BLaER1 treated with 17β-estradiol and CSF1 and Interleukin-3, amounts not matched to agents 10 nM and 100 nM (cell line): ENCODE measurements around the gene LRRC32.

Experiments used
- H3K27ac ChIP-seq, 11 experiments: shearing (Covaris generic); formaldehyde crosslinking; 2 replicates each; pipeline ENCODE4 v1.8.1; 2022
- H3K27me3 ChIP-seq, 11 experiments: shearing (Covaris generic); formaldehyde crosslinking; 2 replicates each; pipeline ENCODE4 v1.8.1; 2022
- H3K36me3 ChIP-seq, 11 experiments: shearing (Covaris generic); formaldehyde crosslinking; 2 replicates each; pipeline ENCODE4 v1.8.1; 2022
- H3K4me1 ChIP-seq, 10 experiments: shearing (Covaris generic); formaldehyde crosslinking; 2 replicates each; pipeline ENCODE4 v1.8.1; 2022
- H3K4me2 ChIP-seq, 11 experiments: shearing (Covaris generic); formaldehyde crosslinking; 2 replicates each; pipeline ENCODE4 v1.8.1; 2022
- H3K4me3 ChIP-seq, 10 experiments: shearing (Covaris generic); formaldehyde crosslinking; 2 replicates each; pipeline ENCODE4 v1.8.1; 2022
- H3K9ac ChIP-seq, 11 experiments: shearing (Covaris generic); formaldehyde crosslinking; 2 replicates each; pipeline ENCODE4 v1.8.1; 2022
- H3K9me3 ChIP-seq, 11 experiments: shearing (Covaris generic); formaldehyde crosslinking; replicated peaks in 1 of 11; 2 replicates each; pipeline ENCODE4 v1.8.1; 2022
- H4K20me1 ChIP-seq, 11 experiments: shearing (Covaris generic); formaldehyde crosslinking; 2 replicates each; pipeline ENCODE4 v1.8.1; 2022
- Cebpa-rat ChIP-seq, 11 experiments: shearing (Covaris generic); IDR thresholded peaks; 2 replicates each; pipeline ENCODE4 v1.8.1; 2022

Gene LRRC32

GRCh38 chr11:76637491-76638269, 32.9 kb downstream of the LRRC32 start:
- H4K20me1 ChIP-seq = no peaks in the 10 kb centered on the region
- H3K9ac ChIP-seq = peak overlapping the region in 9 of 11 experiments; percentile 57 to 80 (median 66); a peak in 18 of 22 replicates
- H3K27me3 ChIP-seq = no peaks in the 10 kb centered on the region
- TF ChIP-seq Cebpa-rat (IDR thresholded peaks at IDR 0.05) = peak in 9 of 11 experiments; percentile 29 to 91 (median 73); a peak in 15 of 22 replicates
- H3K27ac ChIP-seq = peak overlapping the region; percentile 21 to 94 (median 84); a peak in 21 of 22 replicates
- no peaks in the 10 kb centered on the region for H3K9me3 ChIP-seq
- H3K4me3 ChIP-seq = no peak overlapping the region
- H3K36me3 ChIP-seq = no peaks in the 10 kb centered on the region
- H3K4me1 ChIP-seq = peaks cover 43 to 80% (median 66%) of the 10 kb centered on the region in 10 experiments
- H3K4me2 ChIP-seq = peak overlapping the region; percentile 65 to 88 (median 78)

- Histone ChIP-seq H3K9ac (peak overlapping the region in 9 of 11 experiments; percentile 57 to 80 (median 66); a peak in 18 of 22 replicates), H3K27me3 (no peaks in the 10 kb centered on the region), H3K27ac (peak overlapping the region in 10 of 11 experiments; percentile 61 to 94 (median 84); a peak in 21 of 22 replicates)
Observed at GRCh38 chr11:76636826-76637460, 33.6 kb downstream of the LRRC32 start.

GRCh38 chr11:76635991-76636738, 34.4 kb downstream of the LRRC32 start:
- Histone ChIP-seq H3K9ac (peak overlapping the region in 5 of 11 experiments; percentile 6 to 80 (median 65); a peak in 6 of 22 replicates), H4K20me1 (no peaks in the 10 kb centered on the region), H3K27ac (peak overlapping the region in 10 of 11 experiments; percentile 61 to 94 (median 84); a peak in 18 of 22 replicates), H3K9me3 (no peaks in the 10 kb centered on the region), H3K4me1 (peaks cover 52 to 83% (median 70%) of the 10 kb centered on the region in 10 experiments), H3K36me3 (no peaks in the 10 kb centered on the region), H3K4me3 (no peak overlapping the region), H3K4me2 (peak overlapping the region; percentile 65 to 88 (median 78)), H3K27me3 (no peaks in the 10 kb centered on the region)
- TF ChIP-seq Cebpa-rat (IDR thresholded peaks at IDR 0.05) = no peak

More at GRCh38 chr11:76636826-76637460, 33.6 kb downstream of the LRRC32 start:
- H4K20me1 ChIP-seq = no peaks in the 10 kb centered on the region
- H3K4me2 ChIP-seq = peak overlapping the region; percentile 65 to 88 (median 78)
- no peaks in the 10 kb centered on the region for H3K9me3 ChIP-seq
- peaks cover 44 to 84% (median 66%) of the 10 kb centered on the region in 10 experiments for H3K4me1 ChIP-seq
- H3K4me3 ChIP-seq = no peak overlapping the region; a peak in 1 of 20 replicates
- H3K36me3 ChIP-seq = no peaks in the 10 kb centered on the region
- TF ChIP-seq Cebpa-rat (IDR thresholded peaks at IDR 0.05) = no peak

- Histone ChIP-seq H3K4me1 (peaks cover 61 to 83% (median 71%) of the 10 kb centered on the region in 10 experiments), H4K20me1 (no peaks in the 10 kb centered on the region), H3K4me2 (peak overlapping the region in 8 of 11 experiments; percentile 75 to 88 (median 79); a peak in 13 of 22 replicates), H3K4me3 (no peak overlapping the region), H3K9ac (no peak overlapping the region), H3K27ac (peak overlapping the region in 2 of 11 experiments; percentile 87 to 94; a peak in 4 of 22 replicates), H3K36me3 (no peaks in the 10 kb centered on the region), H3K27me3 (no peaks in the 10 kb centered on the region), H3K9me3 (no peaks in the 10 kb centered on the region)
- no peak for TF ChIP-seq Cebpa-rat (IDR thresholded peaks at IDR 0.05)
Observed at GRCh38 chr11:76634886-76635285, 35.7 kb downstream of the LRRC32 start.

- Histone ChIP-seq H3K27ac (no peak overlapping the region), H3K4me2 (0 out of 22 replicates have a peak overlapping the region, but pooled peaks of 1 of the 11 experiments have one; percentile 6), H3K9me3 (no peaks in the 10 kb centered on the region), H3K4me1 (peaks cover 64 to 83% (median 71%) of the 10 kb centered on the region in 10 experiments), H4K20me1 (no peaks in the 10 kb centered on the region), H3K36me3 (no peaks in the 10 kb centered on the region), H3K4me3 (no peak overlapping the region), H3K9ac (no peak overlapping the region), H3K27me3 (no peaks in the 10 kb centered on the region)
- TF ChIP-seq Cebpa-rat (IDR thresholded peaks at IDR 0.05) = no peak
Observed at GRCh38 chr11:76632492-76632891, 38.1 kb downstream of the LRRC32 start.

GRCh38 chr11:76631566-76632308, 38.8 kb downstream of the LRRC32 start:
- Histone ChIP-seq H4K20me1 (no peaks in the 10 kb centered on the region), H3K4me2 (peak overlapping the region in 10 of 11 experiments; percentile 80 to 98 (median 92); a peak in 13 of 22 replicates), H3K36me3 (no peaks in the 10 kb centered on the region), H3K4me1 (peaks cover 64 to 83% (median 71%) of the 10 kb centered on the region in 10 experiments), H3K27me3 (no peaks in the 10 kb centered on the region), H3K27ac (peak overlapping the region in 3 of 11 experiments; percentile 2 to 84 (median 76); a peak in 3 of 22 replicates), H3K9me3 (no peaks in the 10 kb centered on the region), H3K9ac (no peak overlapping the region), H3K4me3 (no peak overlapping the region)
- TF ChIP-seq Cebpa-rat (IDR thresholded peaks at IDR 0.05) = no peak

GRCh38 chr11:76630600-76631281, 39.8 kb downstream of the LRRC32 start:
- no peaks in the 10 kb centered on the region for H4K20me1 ChIP-seq
- peak overlapping the region; percentile 79 to 98 (median 91) for H3K4me2 ChIP-seq
- peaks cover 58 to 80% (median 68%) of the 10 kb centered on the region in 10 experiments for H3K4me1 ChIP-seq
- peaks cover 0 to 5% (median 0%) of the 10 kb centered on the region in 11 experiments; a peak in 2 of 22 replicates for H3K36me3 ChIP-seq
- H3K9me3 ChIP-seq = peaks cover 0 to 9% (median 7%) of the 10 kb centered on the region in 11 experiments; a peak in 20 of 22 replicates
- no peak for TF ChIP-seq Cebpa-rat (IDR thresholded peaks at IDR 0.05)
- peak overlapping the region in 3 of 10 experiments; percentile 4 to 47 (median 16); a peak in 6 of 20 replicates for H3K4me3 ChIP-seq
- H3K27ac ChIP-seq = peak overlapping the region; percentile 71 to 94 (median 82)
- H3K27me3 ChIP-seq = peaks cover 0 to 8% (median 0%) of the 10 kb centered on the region in 11 experiments; a peak in 3 of 22 replicates
- peak overlapping the region; percentile 54 to 81 (median 64); a peak in 18 of 22 replicates for H3K9ac ChIP-seq
